Activated CD8-positive, alpha-beta memory T cell treated with anti-CD3 and anti-CD28 coated beads, Interleukin-2, amount 50 U/mL, for 24 hours (primary cell): ENCODE measurements around the gene GLB1L.
A peak's percentile ranks its signal among the peaks of the same experiment; 100 is the strongest.
"Not testable (repeated sequence)": the region's sequence is repeated elsewhere in the genome, so short reads cannot be mapped to it uniquely, and the experiment has no call there.

Source experiments
- DNase-seq: peaks from one replicate; pipeline ENCODE4 v3.0.0-alpha.2; 2020; ENCODE audit errors: extremely low read depth

GLB1L gene

DNA sequence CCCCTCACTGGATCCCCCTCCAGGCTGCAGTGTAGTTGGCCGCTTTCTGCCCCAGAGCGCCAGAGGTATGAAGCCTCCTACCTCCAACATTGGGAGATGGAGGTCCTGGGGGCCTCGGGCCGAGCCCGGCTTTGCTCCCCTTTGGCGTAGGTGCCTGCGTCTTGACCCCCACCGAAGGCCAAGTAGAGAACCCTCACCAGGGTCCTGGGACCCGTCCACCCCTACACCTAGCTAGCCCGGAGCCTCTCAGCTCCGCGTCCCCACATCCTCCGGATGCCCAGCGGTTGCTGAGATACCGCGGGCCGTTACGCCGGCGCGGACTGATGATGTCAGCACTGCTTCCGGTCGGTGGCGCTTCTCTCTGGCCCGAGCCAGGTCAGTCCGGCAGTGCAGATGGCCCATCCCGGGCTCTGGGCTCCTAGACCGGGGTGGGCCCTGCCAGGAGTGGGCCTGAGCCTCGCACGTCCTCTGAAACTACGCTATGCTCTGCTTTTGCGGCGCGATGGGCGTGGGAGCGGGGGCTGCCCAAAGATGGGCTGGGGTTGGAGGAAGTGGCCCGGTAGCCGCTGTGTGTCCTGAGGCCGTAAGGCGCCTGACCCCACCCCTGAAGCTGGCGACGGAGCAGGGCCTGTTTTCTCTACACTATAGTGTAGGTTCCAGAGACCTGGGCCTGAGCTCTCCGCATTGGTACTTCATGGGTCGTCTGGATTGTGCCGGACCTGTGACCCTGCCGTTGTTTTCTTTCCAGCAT, at the start of gene GLB1L, which contains the start of gene STK16:
GLB1L (minus strand) TSS at position 297 of the 751 bp plus-strand sequence. CDS start 1,871 bp downstream, outside the sequence.
STK16 (plus strand) TSS at position 332 of the 751 bp plus-strand sequence. CDS start 521 bp downstream, outside the sequence.
- peak; percentile 79 for DNase-seq

DNA sequence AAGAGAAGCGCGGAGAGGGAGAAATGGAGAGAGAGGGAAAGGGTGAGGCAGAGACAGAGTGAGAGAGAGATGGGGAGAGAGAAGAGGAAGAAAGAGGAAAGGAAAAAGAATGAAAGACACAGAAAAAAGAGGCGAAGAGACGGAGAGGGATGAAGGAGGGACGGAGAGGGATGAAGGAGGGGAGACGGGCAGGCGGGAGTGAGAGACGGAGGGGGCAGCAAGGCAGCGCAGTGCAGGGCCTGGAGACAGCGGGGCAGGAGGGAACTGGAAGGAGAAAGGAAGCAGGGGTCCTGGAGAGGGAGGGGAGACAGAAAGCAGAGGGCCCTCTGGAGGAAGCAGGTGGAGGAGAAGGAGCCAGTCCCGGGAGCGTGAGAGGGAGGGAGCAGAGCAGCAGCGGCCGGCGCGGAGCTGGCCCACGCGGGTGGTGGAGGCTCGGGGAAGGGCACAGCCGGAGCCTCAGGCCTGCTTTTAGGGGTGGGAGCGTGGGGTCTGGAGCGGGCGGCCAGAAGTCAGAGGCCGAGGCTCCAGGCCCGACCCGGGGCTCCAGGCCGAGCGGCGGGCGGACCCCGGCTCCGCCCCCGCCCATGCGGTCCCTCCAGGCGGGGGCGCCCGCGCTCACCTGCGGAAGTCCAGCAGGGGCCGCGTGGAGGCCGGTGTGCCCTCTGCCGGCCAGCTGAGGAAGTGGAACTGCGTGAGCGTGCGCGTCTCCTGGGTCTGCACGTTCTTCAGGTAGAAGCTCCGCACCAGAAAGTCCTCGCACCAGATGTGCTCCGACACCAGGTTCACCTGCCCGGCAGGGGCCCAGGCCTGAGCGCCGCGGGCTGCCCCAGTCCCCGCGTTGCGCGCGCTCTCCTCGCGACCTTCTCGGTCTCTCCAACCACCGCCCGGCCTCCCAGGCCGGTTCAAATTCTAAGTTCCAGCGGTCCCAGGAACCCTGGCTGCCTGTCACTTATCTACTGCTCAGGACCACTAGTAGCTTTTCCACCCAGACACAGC, 49.4 kb upstream of the GLB1L start:
- peak; percentile 65 for DNase-seq

DNA sequence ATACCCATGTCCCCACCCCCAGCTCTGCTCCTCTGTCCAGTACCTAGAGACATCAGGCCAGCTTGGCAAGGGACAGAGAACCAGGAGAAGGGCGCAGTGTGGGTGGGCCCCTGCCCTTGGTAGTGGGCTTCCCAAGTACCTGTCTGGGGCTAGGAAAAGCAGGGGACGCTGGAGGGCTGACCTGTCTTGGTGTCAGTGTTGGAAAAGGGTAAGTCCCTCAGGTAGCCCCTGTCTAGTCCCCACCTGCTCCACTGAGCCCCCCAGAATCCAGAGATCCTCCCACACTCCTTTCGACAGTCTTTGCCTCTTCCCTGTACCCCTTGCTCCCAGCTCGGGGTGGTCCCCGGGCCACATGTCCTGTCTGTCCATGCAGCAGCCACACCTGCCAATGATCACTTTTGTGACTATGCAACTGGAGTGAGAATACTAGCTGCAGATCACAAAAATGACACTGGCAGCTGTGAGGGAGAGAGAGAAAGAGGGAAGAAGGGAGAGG, 48.5 kb upstream of the GLB1L start:
- DNase-seq: no peak

DNA sequence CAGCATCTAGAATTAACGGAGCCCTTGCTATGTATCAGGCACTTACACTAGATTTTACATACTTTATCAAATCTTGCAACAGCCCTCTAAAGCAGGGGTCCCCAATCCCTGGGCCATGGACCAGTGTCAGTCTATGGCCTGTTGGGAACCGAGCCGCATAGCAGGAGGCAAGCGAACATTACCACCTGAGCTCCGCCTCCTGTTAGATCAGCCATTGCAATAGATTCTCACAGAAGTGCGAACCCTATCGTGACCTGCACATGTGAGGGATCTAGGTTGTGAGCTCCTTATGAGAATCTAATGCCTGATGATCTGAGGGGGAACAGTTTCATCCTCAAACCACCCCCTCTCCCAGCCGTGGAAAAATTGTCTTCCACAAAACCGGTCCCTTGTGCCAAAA, 47.4 kb upstream of the GLB1L start:
- DNase-seq: no peak

DNA sequence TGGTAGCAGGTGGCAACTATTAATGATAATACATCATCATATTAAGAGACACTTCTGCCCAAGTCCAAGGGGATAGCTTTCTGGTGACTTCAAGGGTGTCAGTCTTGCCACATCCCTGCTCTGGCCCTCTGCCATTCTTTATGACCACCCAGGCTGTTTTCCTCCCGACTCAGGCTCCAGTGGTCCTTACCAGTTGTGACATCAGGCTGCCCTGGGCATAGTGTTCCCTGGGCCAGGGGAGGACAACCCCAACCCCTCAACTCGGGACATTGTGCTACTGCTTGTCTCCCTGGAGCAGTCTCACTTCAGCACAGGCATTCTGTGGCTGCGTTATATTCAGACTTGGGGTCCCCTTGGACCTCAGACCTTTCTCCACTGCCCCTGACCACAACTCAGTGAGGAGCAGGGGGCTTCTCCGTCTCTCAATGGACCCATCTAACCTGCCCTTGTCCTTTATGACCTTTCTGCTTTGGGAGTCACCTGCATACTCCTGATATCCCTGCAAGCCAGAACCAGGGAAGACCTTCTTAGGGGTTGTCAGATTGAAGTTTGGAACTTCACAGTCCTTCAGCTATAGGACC, 46.8 kb upstream of the GLB1L start:
- no peak for DNase-seq

DNA sequence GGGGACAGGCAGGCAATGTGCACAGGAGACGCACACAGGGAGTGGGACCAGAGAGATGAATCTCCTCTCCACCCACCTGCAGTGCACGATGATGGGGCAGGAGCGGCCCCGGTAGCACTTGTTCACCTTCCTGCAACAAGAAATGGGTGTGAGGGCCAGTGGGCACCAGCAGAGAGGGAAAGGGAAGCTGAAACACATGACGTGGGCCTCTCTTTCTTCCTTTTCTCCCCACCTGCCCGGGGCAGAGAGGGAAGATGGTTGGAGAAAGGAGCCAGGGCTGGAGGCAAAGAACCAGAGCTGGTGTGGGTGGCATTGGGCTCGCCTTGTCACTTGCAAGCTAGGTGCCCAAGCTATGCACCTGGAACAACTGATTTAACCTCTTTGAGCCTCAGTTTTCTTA, 46.1 kb upstream of the GLB1L start:
- DNase-seq: no peak

DNA sequence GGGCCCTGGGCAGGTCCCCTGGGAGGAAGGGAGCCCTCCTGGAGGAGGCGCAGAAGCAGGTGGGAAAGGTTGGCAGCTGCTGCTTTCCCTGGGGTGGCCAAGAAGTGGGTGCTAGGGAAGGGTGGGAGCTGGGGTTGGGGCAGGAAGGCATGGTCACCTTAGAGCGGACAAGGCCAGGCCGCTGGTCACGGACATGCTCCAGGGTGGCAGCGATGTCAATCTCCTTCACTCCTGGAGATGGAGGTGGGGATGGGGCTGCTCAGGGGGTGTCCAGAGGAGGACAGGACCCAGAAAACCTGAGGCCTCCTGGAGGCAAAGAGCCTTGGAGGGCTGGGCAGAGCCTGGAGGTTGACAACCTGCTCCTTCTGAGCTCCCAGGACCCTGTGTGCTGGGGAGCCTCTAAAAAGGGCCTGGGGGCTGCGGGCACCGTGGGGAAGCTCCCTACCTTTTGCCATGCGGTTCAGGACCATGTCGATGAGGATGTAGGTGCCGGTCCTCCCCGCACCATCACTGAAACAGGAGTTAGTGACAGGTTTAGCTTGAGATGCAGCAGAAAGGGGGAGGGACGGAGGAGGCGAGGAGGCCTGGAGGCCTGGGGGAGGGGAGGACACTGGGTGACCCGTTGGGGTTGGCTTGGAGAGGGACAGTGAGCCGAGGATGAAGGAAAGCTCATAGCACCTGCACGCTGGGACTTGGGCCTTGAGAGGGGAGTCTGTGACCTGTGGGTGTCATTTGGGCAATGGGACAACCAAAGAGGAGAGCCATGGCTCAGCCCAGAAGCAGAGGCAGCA, 45.3 kb upstream of the GLB1L start:
- DNase-seq: no peak

DNA sequence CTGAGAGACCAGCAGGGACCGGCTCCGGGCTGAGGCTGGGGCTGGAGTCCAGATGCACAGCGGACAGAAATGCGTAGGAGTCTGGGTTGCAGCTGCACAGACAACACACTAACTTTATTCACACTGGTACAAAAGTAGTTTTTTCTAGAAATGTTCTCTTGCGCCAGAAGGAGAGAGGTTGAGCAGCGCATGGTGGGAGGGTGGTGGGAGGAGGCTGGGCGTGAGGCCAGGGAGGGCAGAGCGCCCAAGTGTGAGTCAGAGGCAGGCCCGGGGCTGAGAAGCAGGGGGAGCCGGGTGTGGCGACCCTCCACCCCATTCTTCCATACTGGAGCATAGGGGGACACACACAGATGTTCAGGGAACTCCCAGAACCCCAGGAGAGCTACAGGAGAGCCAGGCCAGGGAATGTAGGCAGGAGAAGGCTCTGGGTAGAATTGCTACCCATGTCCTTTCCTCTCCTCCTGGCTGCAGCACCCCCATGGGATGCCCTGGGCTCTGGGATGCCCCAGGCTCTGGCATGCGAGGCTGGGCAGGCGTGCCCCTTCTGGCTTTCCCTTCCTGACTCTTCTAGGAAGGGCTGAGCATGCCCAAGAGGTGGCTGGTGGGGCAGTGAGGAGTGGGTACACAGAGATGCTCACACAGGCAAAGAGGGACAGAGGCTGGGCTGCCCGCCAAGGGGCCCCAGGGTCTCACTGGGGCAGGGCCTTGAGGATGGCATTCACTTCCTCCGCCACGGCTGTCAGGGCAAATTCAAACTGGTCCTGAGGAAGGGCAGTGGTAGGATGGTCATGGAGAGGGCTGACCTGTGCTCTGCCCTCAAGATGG, 44.5 kb upstream of the GLB1L start:
- DNase-seq: no peak

DNA sequence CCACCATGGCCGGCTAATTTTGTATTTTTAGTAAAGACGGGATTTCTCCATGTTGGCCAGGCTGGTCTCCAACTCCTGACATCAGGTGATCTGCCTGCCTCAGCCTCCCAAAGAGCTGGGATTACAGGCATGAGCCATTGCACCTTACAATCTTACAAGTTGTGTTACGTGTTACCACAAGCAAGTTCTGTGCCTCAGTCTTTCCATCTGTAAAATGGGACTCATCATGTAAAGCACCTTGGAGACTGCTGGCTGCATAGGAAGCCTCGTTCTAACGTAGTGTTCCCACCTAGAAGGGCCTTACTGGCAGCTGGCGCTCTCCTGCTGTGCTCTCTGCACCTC, 43.9 kb upstream of the GLB1L start:
- DNase-seq: no peak

DNA sequence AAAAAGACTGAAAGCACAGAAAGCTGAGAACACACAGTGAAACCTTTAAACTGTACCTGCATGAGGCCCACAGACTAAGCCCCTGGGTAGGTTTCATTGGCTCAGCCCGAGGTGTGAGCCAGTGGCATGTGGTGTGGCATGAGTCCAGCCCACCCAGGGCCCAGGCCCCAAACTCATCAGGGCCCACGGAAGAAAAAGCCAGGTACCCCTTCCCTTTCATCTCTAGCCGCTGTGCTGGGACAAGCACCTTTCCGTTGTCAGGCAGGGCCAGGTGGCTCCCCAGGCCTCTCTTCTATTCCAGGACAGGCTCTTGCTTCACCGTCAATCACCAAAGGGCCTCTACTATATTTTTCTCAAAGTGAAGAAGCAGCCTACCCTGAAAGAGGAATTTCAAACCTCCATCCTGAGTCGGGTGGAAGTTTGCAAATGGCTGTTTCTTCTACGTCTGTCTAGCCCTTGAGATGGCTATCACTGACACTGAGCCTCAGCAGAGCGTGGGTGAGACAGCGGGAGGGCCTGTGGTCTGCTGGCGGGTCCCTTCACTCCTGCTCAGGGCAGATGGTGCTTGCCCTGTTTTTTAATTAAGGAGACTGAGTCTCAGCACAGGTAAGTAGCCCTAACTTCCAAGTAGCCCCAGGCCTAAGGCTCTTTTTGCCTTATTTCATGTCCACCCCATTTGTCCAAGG, 42.5 kb upstream of the GLB1L start:
- DNase-seq: no peak

DNA sequence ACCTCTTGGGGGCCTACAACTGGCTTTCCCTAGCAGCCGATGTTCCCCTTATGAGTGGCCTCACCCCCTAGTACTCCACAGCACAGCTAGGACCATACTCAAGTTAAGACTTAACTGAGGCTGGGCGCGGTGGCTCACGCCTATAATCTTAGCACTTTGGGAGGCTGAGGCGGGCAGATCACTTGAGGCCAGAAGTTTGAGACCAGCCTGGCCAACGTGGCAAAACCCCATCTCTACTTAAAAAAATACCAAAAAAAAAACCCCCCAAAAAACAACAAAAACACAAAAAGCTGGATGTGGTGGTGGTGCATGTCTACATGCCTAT, 41.8 kb upstream of the GLB1L start:
- DNase-seq: not testable (repeated sequence)

DNA sequence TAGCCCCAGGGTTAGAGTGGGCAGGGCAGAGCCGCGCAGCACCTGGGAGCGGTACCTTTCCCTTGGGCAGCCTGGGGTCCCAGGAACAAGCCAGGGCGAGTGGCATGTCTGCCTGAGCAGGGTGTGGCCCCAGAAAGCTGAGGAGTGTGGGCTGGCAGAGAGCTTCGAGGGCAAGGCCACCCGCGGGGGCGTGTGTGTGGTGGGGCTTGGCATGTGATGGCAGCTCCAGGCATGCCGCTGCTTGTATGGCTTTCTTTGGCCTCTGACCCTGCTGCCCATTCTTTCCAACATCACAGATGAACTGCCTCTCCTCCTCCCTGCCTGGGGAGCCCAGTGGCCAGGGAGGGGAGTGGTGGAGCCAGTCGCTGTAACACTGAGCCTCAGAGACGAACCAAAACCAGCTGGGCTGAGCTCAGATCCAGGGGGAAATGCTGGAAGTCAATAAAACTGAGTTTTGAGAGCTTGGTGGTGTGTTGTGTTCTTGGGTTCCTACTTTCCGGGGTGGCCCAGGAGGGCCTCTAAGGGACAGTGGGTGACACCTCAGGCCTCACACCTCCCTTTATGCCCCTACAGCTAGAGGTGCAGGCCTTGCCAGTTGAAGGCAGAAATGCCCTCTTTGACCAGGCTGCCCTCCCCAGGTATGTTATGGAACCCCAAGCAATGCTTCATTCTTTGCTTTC, 41.3 kb upstream of the GLB1L start:
- no peak for DNase-seq

DNA sequence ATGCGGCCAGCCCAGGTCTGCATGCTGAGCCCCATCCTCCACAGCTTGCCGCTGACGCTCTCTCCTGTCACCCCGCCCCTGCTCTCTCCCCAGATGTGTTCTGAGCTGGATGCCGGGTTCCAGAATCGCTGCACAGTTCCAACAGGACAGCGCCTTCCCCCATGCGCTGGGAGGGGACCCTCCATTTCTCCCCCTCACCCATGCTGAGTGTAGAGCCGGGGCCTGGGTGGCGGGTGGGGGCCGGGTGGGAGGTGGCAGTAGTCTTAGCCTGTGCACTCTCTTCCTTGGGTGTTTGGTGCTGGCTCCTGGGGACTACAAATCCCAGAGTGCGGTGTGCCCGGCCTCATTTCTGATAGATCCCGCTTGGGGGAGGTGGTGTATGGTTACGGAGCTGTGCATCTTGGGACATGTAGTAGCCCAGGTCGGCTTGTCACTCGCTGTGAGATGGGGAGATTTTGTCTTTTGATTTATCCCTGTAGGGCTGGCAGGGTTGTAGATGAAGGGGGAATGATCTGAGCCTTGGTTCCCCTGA, 40.7 kb upstream of the GLB1L start:
- DNase-seq: no peak

DNA sequence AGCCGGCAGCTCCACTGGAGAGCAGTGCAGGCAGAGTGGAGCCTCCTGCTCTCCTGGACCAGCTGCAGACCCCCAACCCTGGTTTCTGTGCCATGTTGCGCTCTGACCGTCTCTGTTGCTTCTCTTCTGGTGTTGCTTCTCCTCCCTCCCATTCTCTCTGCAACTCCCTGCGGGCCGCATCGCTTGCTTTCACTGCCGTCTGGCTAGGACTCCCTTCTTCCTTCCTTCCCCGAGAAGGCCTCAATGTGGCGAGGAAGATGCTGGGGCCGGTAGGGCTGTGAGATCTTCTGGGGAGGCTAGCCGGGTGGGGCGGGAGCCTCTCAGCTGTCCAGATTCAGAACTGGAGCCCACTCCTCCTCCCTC, 40.1 kb upstream of the GLB1L start:
- DNase-seq: no peak

DNA sequence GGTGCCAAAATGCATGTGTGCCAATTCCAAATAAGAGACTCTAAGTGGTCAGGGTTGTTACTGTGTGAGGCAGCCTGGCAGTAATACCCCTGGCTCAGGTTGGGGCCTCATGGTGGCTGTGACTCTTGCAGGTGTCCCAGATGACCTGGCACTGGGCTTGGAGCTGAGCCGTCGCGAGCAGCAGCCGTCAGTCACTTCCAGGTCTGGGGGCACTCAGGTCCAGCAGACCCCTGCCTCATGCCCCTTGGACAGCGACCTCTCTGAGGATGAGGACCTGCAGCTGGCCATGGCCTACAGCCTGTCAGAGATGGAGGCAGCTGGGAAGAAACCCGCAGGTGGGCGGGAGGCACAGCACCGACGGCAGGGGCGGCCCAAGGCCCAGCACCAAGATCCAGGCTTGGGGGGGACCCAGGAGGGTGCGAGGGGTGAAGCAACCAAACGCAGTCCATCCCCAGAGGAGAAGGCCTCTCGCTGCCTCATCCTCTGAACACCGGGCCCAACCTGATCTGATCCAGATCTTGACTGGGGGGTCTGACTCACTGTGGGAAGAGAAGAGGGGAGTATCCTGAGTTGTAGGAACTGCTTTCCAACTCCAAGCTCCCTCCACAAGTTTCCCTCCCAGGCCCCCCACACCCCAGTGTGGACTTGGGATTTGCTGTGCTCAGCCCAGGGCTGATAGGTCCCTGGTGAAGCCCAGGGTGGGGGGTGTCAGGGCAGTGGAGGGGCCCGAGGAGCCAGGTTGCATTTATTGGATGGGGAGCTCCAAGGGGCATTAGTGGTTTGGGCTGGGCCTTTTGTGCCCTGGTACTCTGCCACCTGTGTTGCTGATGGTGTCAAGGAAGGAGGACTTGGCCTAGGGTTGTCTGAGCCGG, 39.5 kb upstream of the GLB1L start:
- DNase-seq: no peak

DNA sequence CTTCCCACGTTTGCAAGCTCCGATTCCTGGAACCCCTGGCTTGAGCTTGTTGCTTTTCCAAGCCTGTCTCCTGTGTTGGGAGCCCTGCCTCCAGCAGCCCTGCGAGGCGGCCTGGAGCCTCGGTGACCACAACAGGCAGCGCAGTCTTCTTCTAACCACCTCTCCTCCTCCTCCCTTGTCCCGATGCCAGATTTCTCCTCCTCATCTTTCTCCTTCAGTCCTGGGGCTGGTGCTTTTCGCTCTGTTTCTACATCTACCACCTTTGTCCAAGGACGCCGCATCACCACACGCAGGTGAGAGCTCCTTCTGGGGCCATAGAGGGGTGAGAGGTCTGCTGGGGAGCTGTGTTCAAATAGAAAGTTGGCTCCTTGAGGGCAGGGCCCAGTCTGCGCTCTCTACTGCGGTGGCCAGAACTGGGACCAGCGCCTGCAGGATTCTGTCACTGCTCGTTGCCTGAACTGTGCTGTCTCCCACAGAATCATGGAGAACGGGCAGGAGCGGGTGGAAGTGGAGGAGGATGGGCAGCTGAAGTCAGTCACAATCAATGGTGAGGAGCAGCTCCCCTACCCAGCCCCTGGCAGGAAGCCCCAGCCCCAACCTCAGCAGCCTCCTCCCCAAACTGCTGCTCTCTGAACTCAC, 37.8 kb upstream of the GLB1L start:
- no peak for DNase-seq

DNA sequence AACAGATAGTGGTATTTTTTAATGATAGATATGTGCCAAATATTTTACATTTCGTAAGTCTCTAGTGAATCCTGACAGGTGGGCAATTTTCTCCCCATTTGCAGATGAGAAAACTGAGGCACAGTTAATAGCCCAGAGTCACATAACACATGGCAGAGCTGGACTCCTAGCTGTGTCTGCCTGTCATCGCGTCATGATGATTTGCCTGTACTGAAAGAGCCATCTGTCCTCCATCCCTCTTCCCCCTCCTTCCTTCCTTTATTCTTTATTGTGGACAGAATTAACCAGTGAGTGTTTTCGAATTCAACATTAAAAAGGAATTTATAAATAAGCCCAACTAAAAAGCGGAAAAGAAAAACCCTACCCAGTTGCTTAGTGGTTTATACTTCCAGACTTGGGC, 37.1 kb upstream of the GLB1L start:
- no peak for DNase-seq

DNA sequence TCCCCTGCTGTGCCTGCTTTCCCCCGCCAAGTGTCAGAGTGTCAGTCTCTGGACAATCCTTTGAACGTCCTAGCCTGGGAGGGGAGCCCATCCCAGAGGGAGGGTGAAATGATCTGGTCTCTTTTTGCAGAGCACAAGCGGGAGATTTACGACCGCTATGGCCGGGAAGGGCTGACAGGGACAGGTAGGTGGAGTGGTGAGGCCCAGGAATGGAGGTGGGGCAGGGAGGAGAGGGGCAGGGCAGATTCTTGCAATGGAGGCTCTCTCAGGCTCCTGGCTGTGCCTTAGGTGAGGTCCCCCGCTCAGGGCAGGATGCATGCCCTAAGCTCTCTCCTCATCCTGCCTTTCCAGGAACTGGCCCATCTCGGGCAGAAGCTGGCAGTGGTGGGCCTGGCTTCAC, 36.3 kb upstream of the GLB1L start:
- DNase-seq: no peak
